Uterus (tissue), 4 donors: ENCODE results near the gene SYT12. TPM values are rescaled to one million over a fixed set of nuclear protein-coding genes. Genes with fewer than 3 reads are reported as not detected.

Experiments
- DNase-seq, 2 donors: peaks; one replicate each; pipeline ENCODE4 v3.0.0-alpha.2; 2019 to 2020
- H3K27ac ChIP-seq, 2 donors: fragments of 200-600 bp; sonication (generic); 1 replicate in 1 of 2; 2 replicates in 1 of 2; pipeline ENCODE4 v1.5.1; 2016 to 2018
- H3K27me3 ChIP-seq, 2 donors: fragments of 200-600 bp; sonication (generic); one replicate each; pipeline ENCODE4 v1.5.1; 2018 to 2019; ENCODE audit warnings: control low read depth in 1 of 2
- H3K36me3 ChIP-seq, 2 donors: fragments of 200-600 bp; sonication (generic); one replicate each; pipeline ENCODE4 v1.5.1; 2019; ENCODE audit warnings: control low read depth in 1 of 2
- H3K4me1 ChIP-seq, 2 donors: fragments of 200-600 bp; sonication (generic); one replicate each; pipeline ENCODE4 v1.5.1; 2018 to 2019; ENCODE audit warnings: control low read depth in 1 of 2
- H3K4me3 ChIP-seq, 2 donors: fragments of 200-600 bp; sonication (generic); 1 replicate in 1 of 2; 2 replicates in 1 of 2; pipeline ENCODE4 v1.5.1; 2018 to 2019; ENCODE audit warnings: mild to moderate bottlenecking in 1 of 2
- H3K9me3 ChIP-seq, 2 donors: fragments of 200-600 bp; sonication (generic); one replicate each; pipeline ENCODE4 v1.5.1; 2019; ENCODE audit warnings: control low read depth in 1 of 2
- CTCF ChIP-seq, 4 experiments: fragments of 200-600 bp in 2 of 4; fragments of 450-650 bp in 2 of 4; sonication (generic) in 2 of 4; IDR thresholded peaks; one replicate each; pipeline ENCODE4 v1.5.1; 2016 to 2019; ENCODE audit warnings: antibody characterized with exemption in 4 of 4, mild to moderate bottlenecking in 2 of 4, moderate library complexity in 1 of 4
- POLR2A ChIP-seq, 2 donors: fragments of 450-650 bp; IDR thresholded peaks; one replicate each; pipeline ENCODE4 v1.6.1; 2016; ENCODE audit warnings: antibody characterized with exemption in 2 of 2, mild to moderate bottlenecking in 1 of 2, moderate library complexity in 1 of 2
- intact Hi-C: fragments of 100-400 bp; cut with DNase I; formaldehyde crosslinking; loops from one replicate; pipeline ENCODE4 v1.15.1; 2023; ENCODE audit warnings: low total_unique reads
- total RNA-seq, 4 donors: library from RNA; depleted of rRNA in 3 of 4; stranded (reverse); fragments of >200 nt in 3 of 4; gene quantifications; one replicate each; pipeline versions ENCODE4 v1.1.0 to v1.2.4, GENCODE V29; 2014 to 2023
- donor health status: DM: yes; HTN: yes; CAD: no.

The SYT12 gene
- total RNA-seq, 4 donors from 2014 or later, result 0.55 to 0.61 TPM; not detected in 2

- Histone ChIP-seq H3K36me3 (no peaks in the 10 kb centered on the region), H3K27me3 (no peaks in the 10 kb centered on the region), H3K4me3 (no peak overlapping the region), H3K27ac (no peak overlapping the region), H3K4me1 (no peaks in the 10 kb centered on the region), H3K9me3 (no peaks in the 10 kb centered on the region)
- intact Hi-C loops, result no loop called here
- DNase-seq, result no peak
- no peak for TF ChIP-seq CTCF (IDR thresholded peaks at IDR 0.05)
- TF ChIP-seq POLR2A (IDR thresholded peaks at IDR 0.05), result no peak
Observed at GRCh38 chr11:67062526-67063373, 39.8 kb downstream of the SYT12 start.

GRCh38 chr11:67066333-67066709, 43.4 kb downstream of the SYT12 start:
- intact Hi-C loops, result no loop called here
- no peak for TF ChIP-seq CTCF (IDR thresholded peaks at IDR 0.05)
- TF ChIP-seq POLR2A (IDR thresholded peaks at IDR 0.05), result no peak
- no peak for DNase-seq

GRCh38 chr11:67071420-67072284, 48.7 kb downstream of the SYT12 start:
- Histone ChIP-seq H3K27ac (no peak overlapping the region), H3K36me3 (no peaks in the 10 kb centered on the region), H3K4me1 (no peaks in the 10 kb centered on the region), H3K27me3 (no peaks in the 10 kb centered on the region), H3K9me3 (no peaks in the 10 kb centered on the region), H3K4me3 (peak overlapping the region in 1 of 2 donors; percentile 2)
- intact Hi-C loops, result no loop called here
- TF ChIP-seq POLR2A (IDR thresholded peaks at IDR 0.05) (no peak), CTCF (IDR thresholded peaks at IDR 0.05) (peak; percentile 50 to 70 (median 62))
- peak; percentile 40 for DNase-seq

More at GRCh38 chr11:67066333-67066709, 43.4 kb downstream of the SYT12 start:
- Histone ChIP-seq H3K9me3 (no peaks in the 10 kb centered on the region), H3K27ac (no peak overlapping the region), H3K36me3 (no peaks in the 10 kb centered on the region), H3K27me3 (no peaks in the 10 kb centered on the region), H3K4me1 (no peaks in the 10 kb centered on the region), H3K4me3 (no peak overlapping the region)

- H3K4me1 ChIP-seq, result no peaks in the 10 kb centered on the region
- TF ChIP-seq POLR2A (IDR thresholded peaks at IDR 0.05) (no peak), CTCF (IDR thresholded peaks at IDR 0.05) (no peak)
- no peak for DNase-seq
Observed at GRCh38 chr11:67072295-67072694, 49.4 kb downstream of the SYT12 start.

GRCh38 chr11:67073908-67074307, 51.0 kb downstream of the SYT12 start:
- Histone ChIP-seq H3K36me3 (no peaks in the 10 kb centered on the region), H3K27me3 (no peaks in the 10 kb centered on the region), H3K4me1 (no peaks in the 10 kb centered on the region), H3K4me3 (no peak overlapping the region), H3K27ac (no peak overlapping the region), H3K9me3 (no peaks in the 10 kb centered on the region)
- TF ChIP-seq CTCF (IDR thresholded peaks at IDR 0.05) (no peak), POLR2A (IDR thresholded peaks at IDR 0.05) (no peak)
- no peak for DNase-seq
- intact Hi-C loops, result no loop called here

More at GRCh38 chr11:67072295-67072694, 49.4 kb downstream of the SYT12 start:
- no peak overlapping the region for H3K27ac ChIP-seq
- H3K9me3 ChIP-seq, result no peaks in the 10 kb centered on the region
- no peaks in the 10 kb centered on the region for H3K27me3 ChIP-seq
- intact Hi-C loops, result no loop called here
- H3K4me3 ChIP-seq, result no peak overlapping the region
- no peaks in the 10 kb centered on the region for H3K36me3 ChIP-seq
